Measurements from ENCODE around the gene BTC. TPM values are rescaled to one million over a fixed set of nuclear protein-coding genes. Genes with fewer than 3 reads are reported as not detected.

The BTC gene
- total and polyA plus RNA-seq, 9 of the 15 experiments (the other 6 are each of a cell fraction or from before 2014, with no cell fraction given) = not detected

- no peak overlapping the region for H3K4me2 ChIP-seq (ENCODE audit: insufficient read depth, low read length)
- WGBS (ENCODE audit: insufficient coverage, low coverage, missing lambda C conversion rate) = 0% methylated on average over 1 of the region's 1 CpG
- H3K79me2 ChIP-seq (ENCODE audit: control insufficient read depth, insufficient read depth, low read length) = no peaks in the 10 kb centered on the region
- H3K9ac ChIP-seq (ENCODE audit: insufficient read depth in 1 of 2, low read depth in 2 of 2, low read length in 2 of 2) = no peak overlapping the region
- ChIA-PET CTCF (ENCODE audit: low intra/inter-chr PET ratio) (no interaction called here), POLR2A (no interaction called here)
- H3K9me1 ChIP-seq (ENCODE audit: control insufficient read depth, insufficient read depth, low read length) = no peaks in the 10 kb centered on the region
- no peaks in the 10 kb centered on the region for H4K20me1 ChIP-seq (replicated peaks; ENCODE audit: control insufficient read depth, insufficient read depth, low read length)
- no TSS peak for BruUV-seq (replicated peaks)
- H3K4me1 ChIP-seq (replicated peaks in 1 of 2; ENCODE audit: control insufficient read depth in 2 of 2, insufficient read depth in 2 of 2, low read length in 2 of 2) = no peaks in the 10 kb centered on the region
- no peak for FAIRE-seq
- no peak for ATAC-seq
- TF ChIP-seq JUND (IDR thresholded peaks at IDR 0.05; ENCODE audit: borderline replicate concordance, low read depth, low read length) = no peak
- no peak for TF ChIP-seq JUND (tag; IDR thresholded peaks at IDR 0.05; ENCODE audit: borderline replicate concordance, low read depth, low read length)
- no peak for TF ChIP-seq COPS2 (conservative IDR thresholded peaks at IDR 0.05)
- TF ChIP-seq NFXL1 (CRISPR knock-in tag; IDR thresholded peaks at IDR 0.05) = no peak
- TF ChIP-seq PTRF (tag; IDR thresholded peaks at IDR 0.05) = no peak
- no peak for TF ChIP-seq LEF1 (IDR thresholded peaks at IDR 0.05)
- no peak for TF ChIP-seq ARID2 (IDR thresholded peaks at IDR 0.05)
- H3K27ac ChIP-seq (ENCODE audit: extremely low read depth, low read depth, low read length) = no peak overlapping the region
- H2AFZ ChIP-seq (ENCODE audit: low read depth, low read length) = no peak overlapping the region
- no peaks in the 10 kb centered on the region for H3K36me3 ChIP-seq (ENCODE audit: control insufficient read depth, insufficient read depth, low read length)
- H3K27me3 ChIP-seq (ENCODE audit: control insufficient read depth in 2 of 2, insufficient read depth in 2 of 2, low read length in 2 of 2) = peaks cover 0 to 9% of the 10 kb centered on the region in 2 experiments; a peak in 2 of 5 replicates
- no peak overlapping the region for H3K4me3 ChIP-seq
- H3K9me3 ChIP-seq (replicated peaks; ENCODE audit: control insufficient read depth, insufficient read depth, low read depth, low read length) = no peaks in the 10 kb centered on the region
- intact Hi-C loops (cut with micrococcal nuclease) (no loop called here), in situ Hi-C loops (cut with MboI) (no loop called here)
- no peak for DNase-seq (ENCODE audit: extremely low read depth in 1 of 4, low spot score in 3 of 4)
Measured at GRCh38 chr4:74733756-74734155, 60.6 kb downstream of the BTC start.

GRCh38 chr4:74724979-74725378 lies 69.3 kb downstream of the BTC start:
- Histone ChIP-seq H3K4me2 (ENCODE audit: insufficient read depth, low read length) (no peak overlapping the region), H3K27me3 (ENCODE audit: control insufficient read depth in 2 of 2, insufficient read depth in 2 of 2, low read length in 2 of 2) (no peaks in the 10 kb centered on the region), H4K20me1 (replicated peaks; ENCODE audit: control insufficient read depth, insufficient read depth, low read length) (no peaks in the 10 kb centered on the region), H3K9me3 (replicated peaks; ENCODE audit: control insufficient read depth, insufficient read depth, low read depth, low read length) (no peaks in the 10 kb centered on the region; the same call in 1 of the 2 replicates), H3K36me3 (ENCODE audit: control insufficient read depth, insufficient read depth, low read length) (no peaks in the 10 kb centered on the region), H2AFZ (ENCODE audit: low read depth, low read length) (no peak overlapping the region), H3K4me1 (replicated peaks in 1 of 2; ENCODE audit: control insufficient read depth in 2 of 2, insufficient read depth in 2 of 2, low read length in 2 of 2) (no peaks in the 10 kb centered on the region), H3K9ac (ENCODE audit: insufficient read depth in 1 of 2, low read depth in 2 of 2, low read length in 2 of 2) (no peak overlapping the region), H3K79me2 (ENCODE audit: control insufficient read depth, insufficient read depth, low read length) (no peaks in the 10 kb centered on the region), H3K9me1 (ENCODE audit: control insufficient read depth, insufficient read depth, low read length) (no peaks in the 10 kb centered on the region), H3K27ac (ENCODE audit: extremely low read depth, low read depth, low read length) (no peak overlapping the region), H3K4me3 (no peak overlapping the region)
- WGBS (ENCODE audit: insufficient coverage, low coverage, missing lambda C conversion rate) = 3% methylated on average over 3 of the region's 3 CpGs
- FAIRE-seq (no peak), DNase-seq (ENCODE audit: extremely low read depth in 1 of 4, low spot score in 3 of 4) (no peak), ATAC-seq (no peak)
- no TSS peak for BruUV-seq (replicated peaks)
- POLR2A ChIA-PET = interaction anchor here (0.6 to 0.9 kb wide), 2 partner anchors 12 to 40 kb away, joined by 3 read pairs; no protein-coding TSS in a partner anchor
- CTCF ChIA-PET (ENCODE audit: low intra/inter-chr PET ratio) = no interaction called here
- in situ Hi-C loops (cut with MboI) = no loop called here
- intact Hi-C loops (cut with micrococcal nuclease) = no loop called here
- TF ChIP-seq ZNF778 (CRISPR knock-in tag; IDR thresholded peaks at IDR 0.05) = no peak
- no peak for TF ChIP-seq CHD4 (IDR thresholded peaks at IDR 0.05; ENCODE audit: insufficient read depth, insufficient replicate concordance, low read depth, low read length, poor library complexity, severe bottlenecking)
- no peak for TF ChIP-seq TSC22D4 (tag; IDR thresholded peaks at IDR 0.05)
- TF ChIP-seq HIVEP1 (CRISPR knock-in tag; IDR thresholded peaks at IDR 0.05) = no peak
- no peak for TF ChIP-seq SOX6 (IDR thresholded peaks at IDR 0.05)
- TF ChIP-seq MTA3 (IDR thresholded peaks at IDR 0.05; ENCODE audit: borderline replicate concordance) = no peak
- no peak for TF ChIP-seq ZNF3 (CRISPR knock-in tag; IDR thresholded peaks at IDR 0.05)
- TF ChIP-seq ZMIZ1 (IDR thresholded peaks at IDR 0.05; ENCODE audit: low read depth in 2 of 2, low read length in 2 of 2) = no peak
